Pancreas (tissue), 10 donors: Measurements from ENCODE around the gene TET3. TPM values are rescaled to one million over a fixed set of nuclear protein-coding genes. Genes with fewer than 3 reads are reported as not detected.

Experiments
- ATAC-seq, 4 donors: fragments of 200-7000 bp; cut with Tn5 transposase; one replicate each; pipeline versions ENCODE4 v1.8.0 to v1.9.1; 2020; ENCODE audit warnings: mild to moderate bottlenecking in 4 of 4, moderate library complexity in 4 of 4
- DNase-seq, 6 donors: peaks; one replicate each; pipeline ENCODE4 v3.0.0-alpha.2; 2020
- FAIRE-seq: peaks from 2 replicates; lab custom pipeline; 2012; peaks lifted over from hg19 to GRCh38; lab: Jason Lieb, UNC
- H3K27ac ChIP-seq, 4 donors: fragments of 200-600 bp; sonication (generic); 1 replicate in 3 of 4; 2 replicates in 1 of 4; pipeline versions ENCODE4 v1.5.0 to v1.8.0; 2020
- H3K27me3 ChIP-seq, 4 donors: fragments of 200-600 bp; one replicate each; pipeline ENCODE4 v1.8.0; 2021
- H3K36me3 ChIP-seq, 3 donors: fragments of 200-600 bp; sonication (generic) in 1 of 3; one replicate each; pipeline versions ENCODE4 v1.5.0 to v1.8.0; 2020 to 2021
- H3K4me1 ChIP-seq, 3 donors: fragments of 200-600 bp; one replicate each; pipeline ENCODE4 v1.8.0; 2021
- H3K4me3 ChIP-seq, 4 donors: fragments of 200-600 bp; sonication (generic) in 2 of 4; one replicate each; pipeline versions ENCODE4 v1.5.0 to v1.8.0; 2020 to 2021
- H3K9me3 ChIP-seq, 4 donors: fragments of 200-600 bp; one replicate each; pipeline ENCODE4 v1.8.0; 2021
- CTCF ChIP-seq, 4 donors: fragments of 200-600 bp; sonication (generic) in 3 of 4; IDR thresholded peaks; one replicate each; pipeline versions ENCODE4 v1.5.0 to v1.8.0; 2021; ENCODE audit warnings: antibody characterized with exemption in 4 of 4
- WGBS, 2 donors: extraction: QIAGEN DNeasy Blood & Tissue Kit; methylation state at CpG; one replicate each; pipeline ENCODE4 v1.1.7; 2013; 5-methylcytosine and 5-hydroxymethylcytosine counted together
- intact Hi-C, 3 donors: fragments of 100-400 bp; cut with DNase I; formaldehyde crosslinking; loops; one replicate each; pipeline versions ENCODE4 v1.11.1 to v1.14.2; 2022
- polyA plus RNA-seq, 2 donors: library from polyadenylated mRNA; stranded (reverse); fragments of 200-250 nt; gene quantifications; one replicate each; pipeline ENCODE4 v1.2.3, GENCODE V29; 2013
- total RNA-seq, 6 donors: library from RNA; stranded (reverse); fragmentation: NEBNext Ultra II Directional in 4 of 6; extraction: Animal tissue kit (Norgen Biotek cat#: 25700) in 4 of 6; gene quantifications; one replicate each; pipeline versions ENCODE4 v1.2.1 to v1.2.4, GENCODE V29; 2021 to 2023
- donor health status: healthy with polysubstance abuse.
- donor health status: DM: no; HTN: no; CAD: no; lungs with moderate emphysema.
- donor health status: DM: no; HTN: no; CAD: no.
- donor health status: control.
- donor health status: control.
- donor health status: Bipolar disorder and iron deficiency.
- donor health status: DM: yes; HTN: yes; CAD: no.
- donor health status: DM: no; HTN: no; CAD: no.
- donor health status: DM: no; HTN: no; CAD: no.
- donor health status: DM: yes; HTN: yes; CAD: no.

The TET3 gene
- total and polyA plus RNA-seq, 8 donors: 1.5 to 8.6 (median 4.8) TPM

GRCh38 chr2:73946215-73946614 lies 38.5 kb upstream of the TET3 start:
- peaks cover 0 to 18% (median 6%) of the 10 kb centered on the region in 3 donors for H3K36me3 ChIP-seq
- intact Hi-C loops: no loop called here
- ATAC-seq: no peak
- no peaks in the 10 kb centered on the region for H3K4me1 ChIP-seq
- WGBS, 2 donors: 85 to 92% methylated on average over 1 of the region's 1 CpG
- no peak for FAIRE-seq
- H3K27ac ChIP-seq: no peak overlapping the region
- no peak for TF ChIP-seq CTCF (IDR thresholded peaks at IDR 0.05)
- H3K4me3 ChIP-seq: no peak overlapping the region
- DNase-seq: no peak
- H3K27me3 ChIP-seq: no peaks in the 10 kb centered on the region
- no peaks in the 10 kb centered on the region for H3K9me3 ChIP-seq

- Histone ChIP-seq H3K36me3 (peaks cover 0 to 22% (median 6%) of the 10 kb centered on the region in 3 donors), H3K27ac (no peak overlapping the region), H3K9me3 (no peaks in the 10 kb centered on the region), H3K4me1 (no peaks in the 10 kb centered on the region), H3K27me3 (no peaks in the 10 kb centered on the region), H3K4me3 (no peak overlapping the region)
- WGBS, 2 donors: 82 to 89% methylated on average over 3 of the region's 3 CpGs
- TF ChIP-seq CTCF (IDR thresholded peaks at IDR 0.05): no peak
- ATAC-seq: no peak
- intact Hi-C loops: no loop called here
- no peak for FAIRE-seq
- no peak for DNase-seq
These were observed 38.0 kb upstream of the TET3 start for GRCh38 chr2:73946666-73947065.

GRCh38 chr2:73947412-73948018 lies 37.2 kb upstream of the TET3 start:
- FAIRE-seq: no peak
- WGBS, 2 donors: 82 to 88% methylated on average over 5 of the region's 5 CpGs
- Histone ChIP-seq H3K27ac (no peak overlapping the region), H3K27me3 (no peaks in the 10 kb centered on the region), H3K4me3 (no peak overlapping the region), H3K9me3 (no peaks in the 10 kb centered on the region), H3K4me1 (no peaks in the 10 kb centered on the region), H3K36me3 (peaks cover 0 to 30% (median 6%) of the 10 kb centered on the region in 3 donors)
- intact Hi-C loops: no loop called here
- DNase-seq: no peak
- TF ChIP-seq CTCF (IDR thresholded peaks at IDR 0.05): no peak
- ATAC-seq: no peak

- FAIRE-seq (no peak), DNase-seq (no peak), ATAC-seq (no peak)
- no peak for TF ChIP-seq CTCF (IDR thresholded peaks at IDR 0.05)
- no peak overlapping the region for H3K4me3 ChIP-seq
- peaks cover 0 to 33% (median 6%) of the 10 kb centered on the region in 3 donors for H3K36me3 ChIP-seq
- no peaks in the 10 kb centered on the region for H3K4me1 ChIP-seq
- no peaks in the 10 kb centered on the region for H3K9me3 ChIP-seq
- H3K27me3 ChIP-seq: no peaks in the 10 kb centered on the region
- intact Hi-C loops: no loop called here
- no peak overlapping the region for H3K27ac ChIP-seq
These were observed 34.9 kb upstream of the TET3 start for GRCh38 chr2:73949802-73950201.
